ENCODE results near the gene PBX2. TPM values are rescaled to one million over a fixed set of nuclear protein-coding genes. Genes with fewer than 3 reads are reported as not detected.

The PBX2 gene
- total RNA-seq, 1 donor: 19.6 TPM

- DNase-seq (ENCODE audit: low read depth): no peak
- no peak overlapping the region for H3K4me3 ChIP-seq (ENCODE audit: low read depth, low read length)
- TF ChIP-seq CTCF (IDR thresholded peaks at IDR 0.05; ENCODE audit: insufficient read depth, low read length): no peak
Observed at GRCh38 chr6:32140420-32141046, 49.5 kb downstream of the PBX2 start.

GRCh38 chr6:32139590-32139989 is 50.4 kb downstream of the PBX2 start:
- TF ChIP-seq CTCF (IDR thresholded peaks at IDR 0.05; ENCODE audit: insufficient read depth, low read length): no peak
- H3K4me3 ChIP-seq (ENCODE audit: low read depth, low read length): no peak overlapping the region
- DNase-seq (ENCODE audit: low read depth): no peak

GRCh38 chr6:32137454-32137853 is 52.5 kb downstream of the PBX2 start:
- DNase-seq (ENCODE audit: low read depth): no peak
- TF ChIP-seq CTCF (IDR thresholded peaks at IDR 0.05; ENCODE audit: insufficient read depth, low read length): no peak
- no peak overlapping the region for H3K4me3 ChIP-seq (ENCODE audit: low read depth, low read length)

Small RNAs within 50 kb of the gene (small RNA-seq; reads per million reads assigned to genes)
- gene AL662884.1 (not detected), gene MIR6833 (not detected)

Other genes starting within 250 kb of the PBX2 start
- gene CFB, start 244.1 kb downstream of the PBX2 start, total RNA-seq (ENCODE audit: low replicate concordance): 32.9 and 39.1 TPM in 2 replicates
- gene NELFE, start 231.2 kb downstream of the PBX2 start, total RNA-seq (ENCODE audit: low replicate concordance): 36.6 and 109 TPM in 2 replicates
- gene SKIC2, start 231.0 kb downstream of the PBX2 start, total RNA-seq (ENCODE audit: low replicate concordance): 30.7 and 42.8 TPM in 2 replicates
- 15.9 and 28.8 TPM in 2 replicates for gene DXO, start 218.1 kb downstream of the PBX2 start, total RNA-seq (ENCODE audit: low replicate concordance)
- gene C4A, start 208.1 kb downstream of the PBX2 start, total RNA-seq (ENCODE audit: low replicate concordance): 5.2 and 33.5 TPM in 2 replicates
- gene C4B, start 175.4 kb downstream of the PBX2 start, total RNA-seq (ENCODE audit: low replicate concordance): 4.1 and 19.4 TPM in 2 replicates
- 0.09 and 1.3 TPM in 2 replicates for gene CYP21A2, start 151.8 kb downstream of the PBX2 start, total RNA-seq (ENCODE audit: low replicate concordance)
- gene TNXB, start 80.9 kb downstream of the PBX2 start, total RNA-seq (ENCODE audit: low replicate concordance): 54.0 and 315 TPM in 2 replicates
- gene ATF6B, start 62.0 kb downstream of the PBX2 start, total RNA-seq (ENCODE audit: low replicate concordance): 23.8 and 40.6 TPM in 2 replicates
- gene FKBPL, start 59.9 kb downstream of the PBX2 start, total RNA-seq (ENCODE audit: low replicate concordance): 5.6 and 7.9 TPM in 2 replicates
- 0.41 and 0.54 TPM in 2 replicates for gene PRRT1, start 38.3 kb downstream of the PBX2 start, total RNA-seq (ENCODE audit: low replicate concordance)
- 7.1 and 30.2 TPM in 2 replicates for gene PPT2, start 36.1 kb downstream of the PBX2 start, total RNA-seq (ENCODE audit: low replicate concordance)
- gene EGFL8, start 25.6 kb downstream of the PBX2 start, total RNA-seq (ENCODE audit: low replicate concordance): 0.16 and 0.72 TPM in 2 replicates
- gene AGPAT1, start 14.1 kb downstream of the PBX2 start, total RNA-seq (ENCODE audit: low replicate concordance): 19.1 and 41.1 TPM in 2 replicates
- gene RNF5, start 11.8 kb downstream of the PBX2 start, total RNA-seq (ENCODE audit: low replicate concordance): 13.2 and 43.5 TPM in 2 replicates
- 0.16 and 0.18 TPM in 2 replicates for gene AGER, start 5.9 kb downstream of the PBX2 start, total RNA-seq (ENCODE audit: low replicate concordance)
- 0.90 TPM in 1 of 2 replicates, not detected in the other for gene GPSM3, start 2.4 kb upstream of the PBX2 start, total RNA-seq (ENCODE audit: low replicate concordance)
- gene NOTCH4, start 33.9 kb upstream of the PBX2 start, total RNA-seq (ENCODE audit: low replicate concordance): 1.1 and 2.2 TPM in 2 replicates
- not detected in 2 replicates for gene TSBP1, start 181.7 kb upstream of the PBX2 start, total RNA-seq (ENCODE audit: low replicate concordance)
- not detected in 2 replicates for gene BTNL2, start 217.0 kb upstream of the PBX2 start, total RNA-seq (ENCODE audit: low replicate concordance)
- gene HLA-DRA, start 249.7 kb upstream of the PBX2 start, total RNA-seq (ENCODE audit: low replicate concordance): 0.45 TPM in 1 of 2 replicates, not detected in the other

Measured in fibroblast of the aortic adventitia (primary cell).